GM23248 (cell line): ENCODE data around the gene SSUH2.

Source experiments
- EZH2 ChIP-seq: fragments of 200-600 bp; sonication (generic); IDR thresholded peaks from 2 replicates; pipeline ENCODE4 v1.6.1; 2018; ENCODE audit warnings: antibody characterized with exemption, mild to moderate bottlenecking; ENCODE audit not compliant: insufficient read depth, poor library complexity, severe bottlenecking
- EZH2phosphoT487 ChIP-seq: fragments of 200-600 bp; sonication (generic); IDR thresholded peaks from 2 replicates; pipeline ENCODE4 v1.6.1; 2018; ENCODE audit warnings: antibody characterized with exemption, moderate library complexity, mild to moderate bottlenecking, low read depth; ENCODE audit not compliant: insufficient read depth

DNA sequence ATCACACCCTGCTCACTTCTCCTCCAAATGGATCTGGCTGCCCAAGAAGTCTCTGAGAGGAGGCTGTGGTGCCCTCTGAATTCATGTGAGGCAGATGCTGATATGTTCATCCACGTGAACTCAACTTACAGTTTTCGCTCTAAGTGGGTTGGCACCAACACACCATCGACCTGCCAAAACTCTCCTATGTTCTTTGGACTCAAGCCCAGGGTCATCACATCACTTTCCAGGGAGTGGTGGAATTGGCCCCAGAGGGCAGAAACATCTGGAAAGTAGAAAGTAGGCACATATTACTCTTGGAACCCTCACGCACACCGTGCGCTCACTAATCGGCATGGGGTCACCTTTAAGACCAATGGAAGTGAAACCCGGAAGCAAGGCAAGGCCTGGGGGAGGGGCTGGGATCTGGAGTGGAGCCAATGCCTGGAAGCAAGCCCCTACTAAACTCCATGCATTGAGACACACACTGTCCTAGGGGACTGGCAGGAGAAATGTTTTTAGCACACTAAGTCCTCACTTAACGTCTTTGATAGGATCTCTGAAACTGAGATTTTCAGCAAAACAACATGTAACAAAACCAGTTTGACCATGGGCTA is 41.4 kb downstream of the SSUH2 start:
- TF ChIP-seq EZH2 (no peak), EZH2phosphoT487 (no peak)
